Measurements from ENCODE around the gene HDAC11. TPM values are rescaled to one million over a fixed set of nuclear protein-coding genes. Genes with fewer than 3 reads are reported as not detected.

Gene HDAC11
- total RNA-seq, 1 donor from 2014 or later: 8.8 TPM

GRCh38 chr3:13552857-13553652 lies 72.9 kb downstream of the HDAC11 start:
- DNase-seq (ENCODE audit: low read depth): no peak
- no peak for TF ChIP-seq CTCF (conservative IDR thresholded peaks at IDR 0.05; ENCODE audit: low read depth, low read length)

GRCh38 chr3:13553686-13554085 lies 73.6 kb downstream of the HDAC11 start:
- TF ChIP-seq CTCF (conservative IDR thresholded peaks at IDR 0.05; ENCODE audit: low read depth, low read length): no peak
- no peak overlapping the region for H3K4me3 ChIP-seq (ENCODE audit: low read depth, low read length)
- DNase-seq (ENCODE audit: low read depth): no peak

More at GRCh38 chr3:13552857-13553652, 72.9 kb downstream of the HDAC11 start:
- H3K4me3 ChIP-seq (ENCODE audit: low read depth, low read length): no peak overlapping the region

GRCh38 chr3:13555753-13556152 lies 75.6 kb downstream of the HDAC11 start:
- DNase-seq (ENCODE audit: low read depth): no peak
- no peak for TF ChIP-seq CTCF (conservative IDR thresholded peaks at IDR 0.05; ENCODE audit: low read depth, low read length)

More at GRCh38 chr3:13555753-13556152, 75.6 kb downstream of the HDAC11 start:
- H3K4me3 ChIP-seq (ENCODE audit: low read depth, low read length): no peak overlapping the region

Other genes starting within 250 kb of the HDAC11 start
- gene NUP210, start 60.0 kb upstream of the HDAC11 start, total RNA-seq: 40.1 and 56.9 TPM in 2 replicates
- gene FBLN2, start 68.8 kb downstream of the HDAC11 start, total RNA-seq: 0.94 and 1.1 TPM in 2 replicates